Colonic mucosa (tissue), 4 donors: ENCODE results near the gene EXD2. TPM values are rescaled to one million over a fixed set of nuclear protein-coding genes. Genes with fewer than 3 reads are reported as not detected.
"Not testable (repeated sequence)": the region's sequence is repeated elsewhere in the genome, so short reads cannot be mapped to it uniquely, and the experiment has no call there.

ENCODE experiments used
- DNase-seq: peaks from one replicate; pipeline ENCODE4 v3.0.0-alpha.2; 2020
- H3K27ac ChIP-seq: fragments of 200-600 bp; one replicate; pipeline ENCODE4 v1.8.0; 2021
- H3K27me3 ChIP-seq: fragments of 200-600 bp; one replicate; pipeline ENCODE4 v1.8.0; 2021
- H3K36me3 ChIP-seq: fragments of 200-600 bp; one replicate; pipeline ENCODE4 v1.8.0; 2021
- H3K4me1 ChIP-seq: fragments of 200-600 bp; one replicate; pipeline ENCODE4 v1.8.0; 2021; ENCODE audit warnings: mild to moderate bottlenecking
- H3K4me3 ChIP-seq: fragments of 200-600 bp; one replicate; pipeline ENCODE4 v1.8.0; 2021
- H3K9ac ChIP-seq, 2 donors: one replicate each; pipeline ENCODE4 v1.7.0; 2013; ENCODE audit warnings: control low read depth in 2 of 2, low read depth in 2 of 2, low read length in 2 of 2
- H3K9me3 ChIP-seq: fragments of 200-600 bp; one replicate; pipeline ENCODE4 v1.8.0; 2021
- intact Hi-C: fragments of 100-400 bp; cut with DNase I; formaldehyde crosslinking; loops from one replicate; pipeline ENCODE4 v1.14.1; 2022
- total RNA-seq, 2 donors: library from RNA; stranded (reverse); fragmentation: NEBNext Ultra II Directional in 1 of 2; extraction: Animal tissue kit (Norgen Biotek cat#: 25700) in 1 of 2; gene quantifications; one replicate each; pipeline ENCODE4 v1.2.1, GENCODE V29; 2021
- TF ChIP-seq, protein P1 (sequence below): fragments of 200-600 bp; IDR thresholded peaks from one replicate; pipeline ENCODE4 v1.8.0; 2022; ENCODE audit warnings: antibody characterized with exemption, mild to moderate bottlenecking
- donor health status: healthy.
- donor health status: DM: no; HTN: no; CAD: no.
- donor health status: DM: no; HTN: no; CAD: no.

The EXD2 gene
- total RNA-seq, 2 donors from 2014 or later: 21.9 to 24.2 TPM

DNA sequence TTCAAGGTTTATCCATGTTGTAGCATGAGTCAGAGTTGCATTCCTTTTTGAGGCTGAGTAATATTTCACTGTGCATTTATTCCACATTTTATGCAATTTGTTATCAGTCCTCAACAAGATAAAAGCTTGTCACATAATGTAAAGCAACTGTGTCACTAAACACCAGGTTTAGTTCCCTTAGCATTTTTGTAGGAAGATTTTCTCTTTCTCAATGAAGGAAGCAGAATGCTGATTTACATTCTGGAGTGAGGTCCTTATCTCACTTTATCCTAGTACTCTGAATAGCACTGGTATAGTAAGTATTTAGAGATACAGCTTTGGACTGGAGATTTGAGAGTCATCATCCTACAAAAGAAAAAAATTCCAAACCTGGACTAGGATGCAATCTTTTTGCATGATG lies 9.8 kb upstream of the EXD2 start:
- H3K36me3 ChIP-seq: no peaks in the 10 kb centered on the region
- no peak overlapping the region for H3K9ac ChIP-seq
- H3K4me3 ChIP-seq: no peak overlapping the region
- intact Hi-C loops: no loop called here
- H3K27ac ChIP-seq: no peak overlapping the region
- TF ChIP-seq, protein P1, sequence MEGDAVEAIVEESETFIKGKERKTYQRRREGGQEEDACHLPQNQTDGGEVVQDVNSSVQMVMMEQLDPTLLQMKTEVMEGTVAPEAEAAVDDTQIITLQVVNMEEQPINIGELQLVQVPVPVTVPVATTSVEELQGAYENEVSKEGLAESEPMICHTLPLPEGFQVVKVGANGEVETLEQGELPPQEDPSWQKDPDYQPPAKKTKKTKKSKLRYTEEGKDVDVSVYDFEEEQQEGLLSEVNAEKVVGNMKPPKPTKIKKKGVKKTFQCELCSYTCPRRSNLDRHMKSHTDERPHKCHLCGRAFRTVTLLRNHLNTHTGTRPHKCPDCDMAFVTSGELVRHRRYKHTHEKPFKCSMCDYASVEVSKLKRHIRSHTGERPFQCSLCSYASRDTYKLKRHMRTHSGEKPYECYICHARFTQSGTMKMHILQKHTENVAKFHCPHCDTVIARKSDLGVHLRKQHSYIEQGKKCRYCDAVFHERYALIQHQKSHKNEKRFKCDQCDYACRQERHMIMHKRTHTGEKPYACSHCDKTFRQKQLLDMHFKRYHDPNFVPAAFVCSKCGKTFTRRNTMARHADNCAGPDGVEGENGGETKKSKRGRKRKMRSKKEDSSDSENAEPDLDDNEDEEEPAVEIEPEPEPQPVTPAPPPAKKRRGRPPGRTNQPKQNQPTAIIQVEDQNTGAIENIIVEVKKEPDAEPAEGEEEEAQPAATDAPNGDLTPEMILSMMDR: no peak
- no peaks in the 10 kb centered on the region for H3K9me3 ChIP-seq
- no peaks in the 10 kb centered on the region for H3K4me1 ChIP-seq
- no peaks in the 10 kb centered on the region for H3K27me3 ChIP-seq
- DNase-seq: no peak

DNA sequence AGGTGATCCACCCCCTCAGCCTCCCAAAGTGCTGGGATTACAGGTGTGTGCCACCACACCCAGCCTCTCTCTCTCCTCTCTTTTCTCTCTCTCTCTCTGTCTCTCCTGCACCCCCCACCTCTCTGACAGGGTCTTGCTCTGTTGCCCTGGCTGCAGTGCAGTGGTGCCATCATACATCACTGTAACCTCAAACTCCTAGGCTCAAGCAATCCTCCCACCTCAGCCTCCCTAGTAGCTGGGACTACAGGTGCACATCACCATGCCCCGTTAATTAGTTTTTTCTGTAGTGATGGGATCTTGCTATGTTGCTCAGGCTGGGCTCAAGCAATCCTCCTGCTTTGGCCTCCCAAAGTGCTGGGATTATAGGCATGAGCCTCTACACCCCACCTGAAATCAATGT lies 8.7 kb upstream of the EXD2 start:
- H3K27me3 ChIP-seq, H3K4me1 ChIP-seq, H3K4me3 ChIP-seq, H3K9ac ChIP-seq, DNase-seq, intact Hi-C loops, H3K27ac ChIP-seq, H3K36me3 ChIP-seq, H3K9me3 ChIP-seq: not testable (repeated sequence)

DNA sequence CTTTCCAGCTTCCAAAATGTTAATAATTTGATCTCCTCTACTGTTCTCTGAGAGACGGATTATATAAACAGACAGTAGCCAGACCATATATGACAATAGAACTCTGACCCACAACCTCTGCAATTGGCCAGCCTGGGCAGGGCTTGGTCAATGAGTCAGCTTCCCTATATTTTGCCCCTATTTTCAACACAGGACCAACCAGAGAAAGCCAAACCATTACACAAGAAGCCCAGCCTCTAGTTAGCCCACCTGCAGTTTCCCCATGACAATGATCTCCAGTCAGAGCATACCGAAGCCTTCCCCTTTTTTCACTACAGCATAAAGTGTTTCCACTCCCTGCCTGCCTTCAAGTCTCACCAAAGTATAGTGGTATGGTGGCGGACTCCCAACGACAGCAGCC lies 7.6 kb upstream of the EXD2 start:
- H3K4me1 ChIP-seq: no peaks in the 10 kb centered on the region
- H3K27me3 ChIP-seq: no peaks in the 10 kb centered on the region
- no peak overlapping the region for H3K9ac ChIP-seq
- TF ChIP-seq, protein P1: no peak
- no peak overlapping the region for H3K4me3 ChIP-seq
- H3K36me3 ChIP-seq: no peaks in the 10 kb centered on the region
- no peak for DNase-seq
- no peak overlapping the region for H3K27ac ChIP-seq
- intact Hi-C loops: no loop called here
- no peaks in the 10 kb centered on the region for H3K9me3 ChIP-seq

DNA sequence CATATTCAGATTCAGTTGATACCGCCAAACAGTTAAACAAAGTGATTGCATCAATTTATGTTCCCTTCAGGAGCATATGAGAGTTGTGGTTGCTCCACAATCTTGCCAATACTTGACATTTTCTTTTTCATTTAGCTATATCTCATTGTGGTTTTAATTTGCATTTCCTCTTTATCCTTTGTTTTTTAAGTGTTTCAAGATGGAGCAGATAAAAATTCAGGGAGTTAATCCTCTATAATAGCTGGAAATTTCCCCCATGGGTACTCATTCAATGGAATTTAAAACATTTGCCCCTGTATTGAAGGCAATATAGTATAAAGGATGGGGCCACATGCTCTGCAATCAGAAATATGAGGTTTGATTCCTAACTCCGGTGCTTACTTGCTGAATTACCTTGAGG lies 1.1 kb upstream of the EXD2 start:
- Histone ChIP-seq H3K27ac (no peak overlapping the region), H3K4me1 (no peaks in the 10 kb centered on the region), H3K9ac (no peak overlapping the region), H3K36me3 (no peaks in the 10 kb centered on the region), H3K27me3 (no peaks in the 10 kb centered on the region), H3K9me3 (no peaks in the 10 kb centered on the region), H3K4me3 (no peak overlapping the region)
- DNase-seq: no peak
- intact Hi-C loops: no loop called here
- TF ChIP-seq, protein P1: no peak

DNA sequence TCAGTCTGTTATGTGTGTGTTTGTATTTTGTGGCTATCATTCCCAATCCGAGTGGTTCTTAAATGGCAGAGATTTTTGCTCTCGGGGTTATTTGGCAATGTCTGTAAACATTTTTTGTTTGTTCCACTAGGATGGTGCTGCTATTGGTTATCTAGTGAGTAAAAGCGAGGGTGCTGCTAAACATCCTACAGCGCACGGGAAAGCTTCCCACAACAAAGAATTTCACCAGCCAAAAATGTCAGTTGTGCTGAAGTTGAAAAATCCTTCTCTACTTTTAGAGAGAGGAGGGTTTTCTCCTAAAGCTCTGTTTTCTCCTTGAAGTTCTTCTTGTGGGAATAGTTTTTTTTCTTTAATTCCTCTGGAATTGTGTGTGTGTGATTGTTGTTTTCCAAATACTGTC lies 2.4 kb downstream of the EXD2 start:
- no peak overlapping the region for H3K9ac ChIP-seq
- H3K9me3 ChIP-seq: no peaks in the 10 kb centered on the region
- H3K36me3 ChIP-seq: no peaks in the 10 kb centered on the region
- intact Hi-C loops: no loop called here
- no peaks in the 10 kb centered on the region for H3K27me3 ChIP-seq
- no peaks in the 10 kb centered on the region for H3K4me1 ChIP-seq
- TF ChIP-seq, protein P1: no peak
- no peak overlapping the region for H3K27ac ChIP-seq
- no peak for DNase-seq
- no peak overlapping the region for H3K4me3 ChIP-seq

DNA sequence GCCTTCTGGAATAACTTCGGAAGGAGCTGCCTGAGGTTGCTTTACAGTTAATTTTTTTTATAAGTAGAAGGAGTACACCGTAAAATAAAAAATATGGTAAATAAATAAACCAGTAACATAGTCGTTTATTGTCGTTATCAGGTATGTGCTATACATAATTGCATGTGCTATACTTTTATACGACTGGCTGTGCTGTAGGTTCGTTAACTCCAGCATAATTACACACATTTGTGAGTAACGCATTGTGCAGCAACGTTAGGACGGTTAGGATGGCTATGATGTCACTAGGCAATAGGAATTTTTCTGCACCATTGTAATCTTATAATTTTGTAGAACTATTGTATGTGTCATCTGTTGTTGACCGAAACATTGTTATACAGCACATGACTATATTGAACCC lies 8.5 kb downstream of the EXD2 start:
- TF ChIP-seq, protein P1: no peak
- H3K4me1 ChIP-seq: no peaks in the 10 kb centered on the region
- H3K36me3 ChIP-seq: no peaks in the 10 kb centered on the region
- intact Hi-C loops: no loop called here
- no peak overlapping the region for H3K9ac ChIP-seq
- H3K27ac ChIP-seq: no peak overlapping the region
- H3K4me3 ChIP-seq: no peak overlapping the region
- H3K9me3 ChIP-seq: no peaks in the 10 kb centered on the region
- DNase-seq: no peak
- no peaks in the 10 kb centered on the region for H3K27me3 ChIP-seq
